A549 (cell line): Measurements from ENCODE around the gene CC2D1B. TPM values are rescaled to one million over a fixed set of nuclear protein-coding genes. Genes with fewer than 3 reads are reported as not detected.

Experiments used
- ATAC-seq, 2 experiments: fragments of 200-7000 bp in 1 of 2; fragments of >200 bp in 1 of 2; cut with Nextera tagmentation in 1 of 2; cut with Tn5 transposase in 1 of 2; 3 replicates each; pipeline versions ENCODE4 v1.8.0 to v1.9.1; 2018 to 2020; ENCODE audit warnings: mild to moderate bottlenecking in 1 of 2, moderate library complexity in 1 of 2
- CTCF ChIA-PET: fragments of 300-600 bp; sonication (Branson Sonifier 250); formaldehyde crosslinking; extraction: SDS; loops from one replicate; lab custom pipeline; 2021; ENCODE audit warnings: antibody characterized with exemption, inconsistent platforms; lab: Yijun Ruan, JAX
- POLR2A ChIA-PET: fragments of 350-600 bp; formaldehyde crosslinking; extraction: SDS; loops from one replicate; lab custom pipeline; 2021; ENCODE audit warnings: antibody characterized with exemption, inconsistent platforms; lab: Yijun Ruan, JAX
- DNase-seq, 2 experiments: peaks; one replicate each; pipeline versions ENCODE4 v3.0.0 to v3.0.0-alpha.2; 2011 to 2016; ENCODE audit warnings: low read depth in 1 of 2, low spot score in 1 of 2
- FAIRE-seq: peaks from 2 replicates; lab custom pipeline; 2011; peaks lifted over from hg19 to GRCh38; lab: Jason Lieb, UNC
- H3K27ac ChIP-seq, 2 experiments: fragments of >200 bp; sonication (Bioruptor Twin); formaldehyde crosslinking; 3 replicates each; pipeline ENCODE4 v1.5.1; 2016 to 2017
- H3K4me1 ChIP-seq: fragments of >200 bp; sonication (Bioruptor Twin); formaldehyde crosslinking; 3 replicates; pipeline ENCODE4 v1.6.1; 2016
- H3K4me2 ChIP-seq: fragments of >200 bp; sonication (Bioruptor Twin); formaldehyde crosslinking; 3 replicates; pipeline ENCODE4 v1.6.1; 2016
- H3K4me3 ChIP-seq: fragments of >200 bp; sonication (Bioruptor Twin); formaldehyde crosslinking; 3 replicates; pipeline ENCODE4 v1.5.1; 2016
- H3K9me3 ChIP-seq: fragments of >200 bp; sonication (Bioruptor Twin); formaldehyde crosslinking; 3 replicates; pipeline ENCODE4 v1.6.1; 2016
- CHD2 ChIP-seq: fragments of 150-350 bp; IDR thresholded peaks from 2 replicates; pipeline ENCODE4 v1.6.1; 2014; ENCODE audit warnings: low read length; ENCODE audit not compliant: partially characterized antibody
- CHD4 ChIP-seq: fragments of 200-600 bp; sonication (generic); IDR thresholded peaks from 2 replicates; pipeline ENCODE4 v1.6.1; 2016; ENCODE audit warnings: antibody characterized with exemption, mild to moderate bottlenecking, borderline replicate concordance
- CTCF ChIP-seq: fragments of >200 bp; sonication (Bioruptor Twin); formaldehyde crosslinking; IDR thresholded peaks from 3 replicates; pipeline ENCODE4 v1.5.1; 2016
- FOXS1 ChIP-seq: fragments of 250-450 bp; sonication (Bioruptor Pico); IDR thresholded peaks from 2 replicates; pipeline ENCODE4 v1.5.0; 2020; ENCODE audit warnings: mild to moderate bottlenecking, moderate library complexity
- HDAC2 ChIP-seq: fragments of 200-600 bp; sonication (generic); IDR thresholded peaks from 2 replicates; pipeline ENCODE4 v1.6.1; 2016
- HES2 ChIP-seq: fragments of >200 bp; sonication (Bioruptor Twin); formaldehyde crosslinking; IDR thresholded peaks from 2 replicates; pipeline ENCODE4 v1.6.1; 2016
- HEYL ChIP-seq: fragments of 250-450 bp; sonication (Bioruptor Pico); IDR thresholded peaks from 2 replicates; pipeline ENCODE4 v1.8.0; 2021; ENCODE audit warnings: mild to moderate bottlenecking, moderate library complexity
- HMGXB4 ChIP-seq: fragments of 250-450 bp; sonication (Bioruptor Pico); IDR thresholded peaks from 2 replicates; pipeline ENCODE4 v1.5.0; 2021; ENCODE audit warnings: mild to moderate bottlenecking, moderate library complexity, borderline replicate concordance
- HOXB13 ChIP-seq: fragments of 250-450 bp; sonication (Bioruptor Pico); IDR thresholded peaks from 2 replicates; pipeline ENCODE4 v1.5.0; 2020; ENCODE audit warnings: low read depth, mild to moderate bottlenecking, moderate library complexity
- JUN ChIP-seq, 2 experiments: fragments of >200 bp; sonication (Bioruptor Twin); formaldehyde crosslinking; IDR thresholded peaks; 2 replicates in 1 of 2; 3 replicates in 1 of 2; pipeline ENCODE4 v1.6.1; 2016 to 2017
- JUNB ChIP-seq: fragments of >200 bp; sonication (Bioruptor Twin); formaldehyde crosslinking; IDR thresholded peaks from 2 replicates; pipeline ENCODE4 v1.6.1; 2016
- KDM1A ChIP-seq: fragments of 200-600 bp; sonication (generic); IDR thresholded peaks from 2 replicates; pipeline ENCODE4 v1.6.1; 2016; ENCODE audit warnings: low read depth, mild to moderate bottlenecking
- MAFK ChIP-seq: fragments of 450-650 bp; IDR thresholded peaks from 2 replicates; pipeline ENCODE4 v1.6.1; 2014; ENCODE audit not compliant: partially characterized antibody
- MAX ChIP-seq: IDR thresholded peaks from 2 replicates; pipeline ENCODE4 v1.6.1; 2012
- NFE2L2 ChIP-seq: fragments of 150-350 bp; conservative IDR thresholded peaks from 2 replicates; pipeline ENCODE4 v1.6.1; 2014; ENCODE audit warnings: low read length
- NR3C1 ChIP-seq: fragments of >200 bp; sonication (Bioruptor Twin); formaldehyde crosslinking; IDR thresholded peaks from 3 replicates; pipeline ENCODE4 v1.6.1; 2017
- RAD21 ChIP-seq, 2 experiments: fragments of >200 bp in 1 of 2; sonication (Bioruptor Twin) in 1 of 2; formaldehyde crosslinking in 1 of 2; IDR thresholded peaks in 1 of 2; conservative IDR thresholded peaks in 1 of 2; 2 replicates in 1 of 2; 3 replicates in 1 of 2; pipeline ENCODE4 v1.6.1; 2012 to 2018; ENCODE audit warnings: inconsistent platforms in 1 of 2
- REST ChIP-seq: fragments of 200-600 bp; sonication (generic); IDR thresholded peaks from 2 replicates; pipeline ENCODE4 v1.6.1; 2016; ENCODE audit warnings: antibody characterized with exemption, mild to moderate bottlenecking, moderate library complexity
- SREBF2 ChIP-seq: fragments of 450-650 bp; IDR thresholded peaks from 2 replicates; pipeline ENCODE4 v1.6.1; 2014; ENCODE audit warnings: mild to moderate bottlenecking, moderate library complexity
- TFCP2L1 ChIP-seq: fragments of 250-450 bp; sonication (Bioruptor Pico); IDR thresholded peaks from 2 replicates; pipeline ENCODE4 v1.5.0; 2021; ENCODE audit warnings: mild to moderate bottlenecking
- TP53 ChIP-seq: fragments of 250-450 bp; sonication (Bioruptor Pico); IDR thresholded peaks from 2 replicates; pipeline ENCODE4 v1.5.0; 2021; ENCODE audit warnings: mild to moderate bottlenecking, moderate library complexity
- ZC3H11A ChIP-seq: fragments of 450-650 bp; IDR thresholded peaks from 2 replicates; pipeline ENCODE4 v1.6.1; 2014; ENCODE audit warnings: antibody characterized with exemption, mild to moderate bottlenecking
- ZFP36 ChIP-seq: fragments of 450-650 bp; IDR thresholded peaks from 2 replicates; pipeline ENCODE4 v1.6.1; 2014; ENCODE audit warnings: borderline replicate concordance; ENCODE audit not compliant: partially characterized antibody
- ZSCAN20 ChIP-seq: fragments of 250-450 bp; sonication (Bioruptor Pico); IDR thresholded peaks from 2 replicates; pipeline ENCODE4 v1.8.0; 2022; ENCODE audit warnings: mild to moderate bottlenecking, moderate library complexity
- WGBS: methylation state at CpG from one replicate; pipeline ENCODE4 v1.1.6; 2017; ENCODE audit errors: missing lambda C conversion rate; 5-methylcytosine and 5-hydroxymethylcytosine counted together
- polyA plus RNA-seq, 4 experiments: library from polyadenylated mRNA; depleted of rRNA in 3 of 4; stranded (reverse); fragments of >200 nt; fragmentation: RNase III in 1 of 4; extraction: RNeasy Plus Mini Kit Qiagen cat#74134 plus additional on column Dnase treatment in 1 of 4; gene quantifications; 2 replicates in 3 of 4; 3 replicates in 1 of 4; pipeline ENCODE4 v1.2.3, GENCODE V29; 2011 to 2017

The CC2D1B gene
- polyA plus RNA-seq, 2 of the 4 experiments (the other 2 are of a cell fraction) = 9.8 to 18.2 TPM

- no peak for TF ChIP-seq JUNB
- no peak for TF ChIP-seq CTCF
- TF ChIP-seq ZFP36 = no peak
- TF ChIP-seq JUN (IDR thresholded peaks at IDR 0.05) = no peak; a peak in 1 of 5 replicates
- TF ChIP-seq RAD21 (conservative IDR thresholded peaks at IDR 0.05 in 1 of 2, IDR thresholded peaks at IDR 0.05 in 1 of 2) = no peak
- no peak for TF ChIP-seq CHD4
- no peak for TF ChIP-seq HEYL
- TF ChIP-seq HDAC2 = no peak
- no peak for TF ChIP-seq ZC3H11A
- TF ChIP-seq HES2 = no peak
- TF ChIP-seq TFCP2L1 (CRISPR knock-in tag) = no peak
Measured at GRCh38 chr1:52365071-52365745, 797 bp downstream of the CC2D1B start (continued).

- Histone ChIP-seq H3K4me3 (peak overlapping the region; percentile 97; the same call in 1 of the 3 replicates), H3K9me3 (no peaks in the 10 kb centered on the region), H3K4me2 (peak overlapping the region; percentile 83), H3K4me1 (peaks cover 16% of the 10 kb centered on the region), H3K27ac (peak overlapping the region; percentile 98 to 99; a peak in 3 of 6 replicates)
- POLR2A ChIA-PET = no interaction called here
- 68% methylated on average over 2 of the region's 5 CpGs for WGBS
- no peak for TF ChIP-seq FOXS1 (CRISPR knock-in tag)
- TF ChIP-seq TP53 (CRISPR knock-in tag) = no peak
- TF ChIP-seq TFCP2L1 (CRISPR knock-in tag) = no peak
- no peak for TF ChIP-seq HMGXB4 (CRISPR knock-in tag)
- TF ChIP-seq HEYL = no peak
- TF ChIP-seq REST = no peak
- CTCF ChIA-PET = no interaction called here
- DNase-seq (no peak), ATAC-seq (no peak), FAIRE-seq (no peak)
Measured at GRCh38 chr1:52364235-52364839, 1.7 kb downstream of the CC2D1B start.

GRCh38 chr1:52360595-52360968 lies 5.4 kb downstream of the CC2D1B start:
- no peaks in the 10 kb centered on the region for H3K9me3 ChIP-seq
- ATAC-seq (no peak), DNase-seq (no peak), FAIRE-seq (no peak)
- no peak for TF ChIP-seq NFE2L2
- TF ChIP-seq MAX = no peak
- no peak for TF ChIP-seq TP53 (CRISPR knock-in tag)
- TF ChIP-seq ZSCAN20 (CRISPR knock-in tag) = no peak
- no peak for TF ChIP-seq MAFK
- no peak for TF ChIP-seq ZFP36
- TF ChIP-seq JUN (IDR thresholded peaks at IDR 0.05) = no peak
- TF ChIP-seq KDM1A = no peak
- TF ChIP-seq SREBF2 = no peak
- no peak for TF ChIP-seq RAD21 (conservative IDR thresholded peaks at IDR 0.05 in 1 of 2, IDR thresholded peaks at IDR 0.05 in 1 of 2)
- TF ChIP-seq HOXB13 = no peak
- no peak for TF ChIP-seq CHD2
- TF ChIP-seq NR3C1 = no peak
- WGBS = 100% methylated on average over 1 of the region's 7 CpGs
- H3K4me2 ChIP-seq = no peak overlapping the region
- POLR2A ChIA-PET = no interaction called here
- no peak overlapping the region for H3K4me3 ChIP-seq
- CTCF ChIA-PET = no interaction called here
- peaks cover 16% of the 10 kb centered on the region for H3K4me1 ChIP-seq
- no peak overlapping the region for H3K27ac ChIP-seq
